ENCODE data around the gene SLC39A8. TPM values are rescaled to one million over a fixed set of nuclear protein-coding genes. Genes with fewer than 3 reads are reported as not detected.

The SLC39A8 gene
- total RNA-seq, 1 experiment from 2014 or later: 15.5 TPM

DNA sequence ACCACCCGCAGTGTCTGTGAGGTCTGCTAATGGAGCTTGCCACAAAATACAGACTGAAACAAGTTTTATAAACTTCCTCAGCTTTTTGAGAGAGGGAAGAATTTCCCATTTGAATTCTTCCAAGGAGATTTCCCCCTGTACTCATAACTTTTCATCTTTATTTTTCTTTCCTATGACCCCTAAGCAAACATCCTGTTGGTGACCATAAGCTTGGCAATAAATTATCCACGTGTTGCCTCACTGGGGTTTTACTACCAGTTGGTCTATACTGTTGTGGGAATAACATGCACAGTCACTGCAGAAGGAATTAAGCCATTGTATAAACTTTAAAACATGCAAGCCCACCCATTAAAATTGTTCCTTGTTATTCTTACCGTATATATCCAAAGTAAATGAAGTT is 86.2 kb downstream of the SLC39A8 start:
- no peak overlapping the region for H3K4me3 Mint-ChIP-seq (ENCODE audit: unreplicated experiment)
- TF ChIP-seq, protein P1, sequence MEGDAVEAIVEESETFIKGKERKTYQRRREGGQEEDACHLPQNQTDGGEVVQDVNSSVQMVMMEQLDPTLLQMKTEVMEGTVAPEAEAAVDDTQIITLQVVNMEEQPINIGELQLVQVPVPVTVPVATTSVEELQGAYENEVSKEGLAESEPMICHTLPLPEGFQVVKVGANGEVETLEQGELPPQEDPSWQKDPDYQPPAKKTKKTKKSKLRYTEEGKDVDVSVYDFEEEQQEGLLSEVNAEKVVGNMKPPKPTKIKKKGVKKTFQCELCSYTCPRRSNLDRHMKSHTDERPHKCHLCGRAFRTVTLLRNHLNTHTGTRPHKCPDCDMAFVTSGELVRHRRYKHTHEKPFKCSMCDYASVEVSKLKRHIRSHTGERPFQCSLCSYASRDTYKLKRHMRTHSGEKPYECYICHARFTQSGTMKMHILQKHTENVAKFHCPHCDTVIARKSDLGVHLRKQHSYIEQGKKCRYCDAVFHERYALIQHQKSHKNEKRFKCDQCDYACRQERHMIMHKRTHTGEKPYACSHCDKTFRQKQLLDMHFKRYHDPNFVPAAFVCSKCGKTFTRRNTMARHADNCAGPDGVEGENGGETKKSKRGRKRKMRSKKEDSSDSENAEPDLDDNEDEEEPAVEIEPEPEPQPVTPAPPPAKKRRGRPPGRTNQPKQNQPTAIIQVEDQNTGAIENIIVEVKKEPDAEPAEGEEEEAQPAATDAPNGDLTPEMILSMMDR (IDR thresholded peaks at IDR 0.05; ENCODE audit: insufficient read depth in 1 of 2, low read depth in 1 of 2, low read length in 1 of 2, severe bottlenecking in 1 of 2, unreplicated experiment in 1 of 2): no peak
- DNase-seq: no peak
- CTCF ChIA-PET: no interaction called here
- no peaks in the 10 kb centered on the region for H3K9me3 ChIP-seq
- H3K27me3 Mint-ChIP-seq (ENCODE audit: insufficient read depth, unreplicated experiment): no peaks in the 10 kb centered on the region
- no peaks in the 10 kb centered on the region for H3K9me3 Mint-ChIP-seq (ENCODE audit: unreplicated experiment)
- peaks cover 7% of the 10 kb centered on the region; the same call in 1 of the 2 replicates for H3K4me1 ChIP-seq
- H3K36me3 ChIP-seq (ENCODE audit: control insufficient read depth, insufficient read depth, low read length): no peaks in the 10 kb centered on the region
- intact Hi-C loops (cut with micrococcal nuclease; ENCODE audit: unreplicated experiment): no loop called here
- H3K27ac Mint-ChIP-seq (ENCODE audit: unreplicated experiment): no peak overlapping the region
- BruUV-seq (replicated peaks): no TSS peak
- H3K36me3 Mint-ChIP-seq (ENCODE audit: insufficient read depth, unreplicated experiment): peaks cover 5% of the 10 kb centered on the region
- POLR2A ChIA-PET: no interaction called here
- no peaks in the 10 kb centered on the region for H3K27me3 ChIP-seq (replicated peaks; ENCODE audit: control insufficient read depth, insufficient read depth, low read length)
- H3K4me3 ChIP-seq (ENCODE audit: low read depth, low read length): no peak overlapping the region
- peaks cover 13% of the 10 kb centered on the region for H3K4me1 Mint-ChIP-seq (ENCODE audit: low read depth, unreplicated experiment)

- Mint-ChIP-seq H3K4me3 (ENCODE audit: unreplicated experiment) (no peak overlapping the region), H3K36me3 (ENCODE audit: insufficient read depth, unreplicated experiment) (no peaks in the 10 kb centered on the region), H3K9me3 (ENCODE audit: unreplicated experiment) (no peaks in the 10 kb centered on the region), H3K27ac (ENCODE audit: unreplicated experiment) (no peak overlapping the region), H3K27me3 (ENCODE audit: insufficient read depth, unreplicated experiment) (no peaks in the 10 kb centered on the region), H3K4me1 (ENCODE audit: low read depth, unreplicated experiment) (peaks cover 7% of the 10 kb centered on the region)
- H3K4me3 ChIP-seq (ENCODE audit: low read depth, low read length): no peak overlapping the region
- ChIA-PET CTCF (no interaction called here), POLR2A (no interaction called here)
- no peaks in the 10 kb centered on the region for H3K9me3 ChIP-seq
- H3K36me3 ChIP-seq (ENCODE audit: control insufficient read depth, insufficient read depth, low read length): no peaks in the 10 kb centered on the region
- intact Hi-C loops (cut with micrococcal nuclease; ENCODE audit: unreplicated experiment): no loop called here
- no peaks in the 10 kb centered on the region for H3K27me3 ChIP-seq (replicated peaks; ENCODE audit: control insufficient read depth, insufficient read depth, low read length)
- TF ChIP-seq, protein P1 (IDR thresholded peaks at IDR 0.05; ENCODE audit: insufficient read depth in 1 of 2, low read depth in 1 of 2, low read length in 1 of 2, severe bottlenecking in 1 of 2, unreplicated experiment in 1 of 2): no peak
- no peak for DNase-seq
- BruUV-seq (replicated peaks): no TSS peak
- peaks cover 7% of the 10 kb centered on the region; the same call in 1 of the 2 replicates for H3K4me1 ChIP-seq
These were observed 89.0 kb downstream of the SLC39A8 start for GRCh38 chr4:102256321-102256720.

- H3K27me3 Mint-ChIP-seq (ENCODE audit: insufficient read depth, unreplicated experiment): no peaks in the 10 kb centered on the region
- H3K27me3 ChIP-seq (replicated peaks; ENCODE audit: control insufficient read depth, insufficient read depth, low read length): no peaks in the 10 kb centered on the region
- ChIA-PET POLR2A (no interaction called here), CTCF (no interaction called here)
- H3K4me1 Mint-ChIP-seq (ENCODE audit: low read depth, unreplicated experiment): peaks cover 7% of the 10 kb centered on the region
- H3K4me3 ChIP-seq (ENCODE audit: low read depth, low read length): no peak overlapping the region
- TF ChIP-seq, protein P1 (IDR thresholded peaks at IDR 0.05; ENCODE audit: insufficient read depth in 1 of 2, low read depth in 1 of 2, low read length in 1 of 2, severe bottlenecking in 1 of 2, unreplicated experiment in 1 of 2): no peak
- intact Hi-C loops (cut with micrococcal nuclease; ENCODE audit: unreplicated experiment): no loop called here
- no peak for DNase-seq
- no peaks in the 10 kb centered on the region for H3K36me3 Mint-ChIP-seq (ENCODE audit: insufficient read depth, unreplicated experiment)
- H3K9me3 ChIP-seq: no peaks in the 10 kb centered on the region
- H3K36me3 ChIP-seq (ENCODE audit: control insufficient read depth, insufficient read depth, low read length): no peaks in the 10 kb centered on the region
- BruUV-seq (replicated peaks): no TSS peak
- no peak overlapping the region for H3K27ac Mint-ChIP-seq (ENCODE audit: unreplicated experiment)
- peaks cover 7% of the 10 kb centered on the region; the same call in 1 of the 2 replicates for H3K4me1 ChIP-seq
- H3K9me3 Mint-ChIP-seq (ENCODE audit: unreplicated experiment): no peaks in the 10 kb centered on the region
- H3K4me3 Mint-ChIP-seq (ENCODE audit: unreplicated experiment): no peak overlapping the region
These were observed 91.4 kb downstream of the SLC39A8 start for GRCh38 chr4:102253860-102254259.

Measured in Caco-2 (cell line).